SK-N-MC (cell line): ENCODE data around the gene B3GNT2.

Experiments used
- EZH2 ChIP-seq: fragments of 200-600 bp; sonication (generic); IDR thresholded peaks from one replicate; pipeline ENCODE4 v1.6.1; 2017; ENCODE audit warnings: antibody characterized with exemption
- POLR2AphosphoS5 ChIP-seq: IDR thresholded peaks from 2 replicates; pipeline ENCODE4 v1.6.1; 2012; ENCODE audit warnings: mild to moderate bottlenecking, low read depth, low read length, borderline replicate concordance

GRCh38 chr2:62163834-62164233 is 32.1 kb upstream of the B3GNT2 start:
- no peak for TF ChIP-seq POLR2AphosphoS5
- no peak for TF ChIP-seq EZH2
